Osteoblast (primary cell): Measurements from ENCODE around the gene TMEM179. TPM values are rescaled to one million over a fixed set of nuclear protein-coding genes. Genes with fewer than 3 reads are reported as not detected.
A peak's percentile ranks its signal among the peaks of the same experiment; 100 is the strongest.

Experiments
- DNase-seq: peaks from one replicate; pipeline ENCODE4 v3.0.0; 2011; ENCODE audit warnings: low spot score, mixed read lengths; ENCODE audit not compliant: insufficient read length; ENCODE audit errors: missing footprints
- H2AFZ ChIP-seq: 2 replicates; pipeline ENCODE4 v1.6.0; 2011; ENCODE audit warnings: mild to moderate bottlenecking, low read length
- H3K27ac ChIP-seq: 2 replicates; pipeline ENCODE4 v1.5.1; 2011; ENCODE audit warnings: mild to moderate bottlenecking, low read depth, low read length, moderate library complexity
- H3K27me3 ChIP-seq: 2 replicates; pipeline ENCODE4 v1.6.0; 2012; ENCODE audit warnings: mild to moderate bottlenecking, control low read depth, inconsistent platforms, low read length, moderate library complexity; ENCODE audit not compliant: insufficient read depth
- H3K36me3 ChIP-seq: 2 replicates; pipeline ENCODE4 v1.5.1; 2011; ENCODE audit warnings: mild to moderate bottlenecking, low read length, control low read depth, moderate library complexity; ENCODE audit not compliant: insufficient read depth
- H3K4me1 ChIP-seq: 2 replicates; pipeline ENCODE4 v1.5.1; 2011; ENCODE audit warnings: mild to moderate bottlenecking, low read length, control low read depth, moderate library complexity; ENCODE audit not compliant: insufficient read depth
- H3K4me2 ChIP-seq: 2 replicates; pipeline ENCODE4 v1.6.0; 2011; ENCODE audit warnings: mild to moderate bottlenecking, low read length; ENCODE audit not compliant: insufficient read depth
- H3K4me3 ChIP-seq: fragments of 200-600 bp; sonication (generic); 3 replicates; pipeline ENCODE4 v1.5.1; 2012; ENCODE audit warnings: mild to moderate bottlenecking, low read length, inconsistent platforms; ENCODE audit not compliant: insufficient read depth
- H3K79me2 ChIP-seq: 2 replicates; pipeline ENCODE4 v1.6.0; 2012; ENCODE audit warnings: mild to moderate bottlenecking, low read length, control low read depth, inconsistent platforms; ENCODE audit not compliant: insufficient read depth
- H3K9me3 ChIP-seq: 2 replicates; pipeline ENCODE4 v1.5.1; 2011; ENCODE audit warnings: low read depth, low read length, control low read depth
- H4K20me1 ChIP-seq: 2 replicates; pipeline ENCODE4 v1.6.0; 2012; ENCODE audit warnings: mild to moderate bottlenecking, low read length, control low read depth; ENCODE audit not compliant: insufficient read depth
- CTCF ChIP-seq: IDR thresholded peaks from 2 replicates; pipeline ENCODE4 v1.5.1; 2011; ENCODE audit warnings: mild to moderate bottlenecking, low read depth, low read length, moderate library complexity; ENCODE audit errors: extremely low read depth
- total RNA-seq: library from RNA; depleted of rRNA; stranded (reverse); fragments of >200 nt; gene quantifications from 2 replicates; pipeline ENCODE4 v1.2.3, GENCODE V29; 2012

The TMEM179 gene
- total RNA-seq, 1 donor = not detected

- H3K9me3 ChIP-seq = no peaks in the 10 kb centered on the region
- DNase-seq = peak; percentile 100
- no peak overlapping the region for H3K4me2 ChIP-seq
- H3K27ac ChIP-seq = no peak overlapping the region
- no peaks in the 10 kb centered on the region for H3K36me3 ChIP-seq
- H3K4me3 ChIP-seq = no peak overlapping the region
- H2AFZ ChIP-seq = no peak overlapping the region
- no peaks in the 10 kb centered on the region for H3K4me1 ChIP-seq
- no peaks in the 10 kb centered on the region for H3K27me3 ChIP-seq
- H3K79me2 ChIP-seq = no peaks in the 10 kb centered on the region
- no peaks in the 10 kb centered on the region for H4K20me1 ChIP-seq
- TF ChIP-seq CTCF = peak; percentile 66
Observed at GRCh38 chr14:104563742-104564615, 40.6 kb downstream of the TMEM179 start.

GRCh38 chr14:104563191-104563741 is 41.3 kb downstream of the TMEM179 start:
- no peak overlapping the region for H3K27ac ChIP-seq
- no peaks in the 10 kb centered on the region for H3K79me2 ChIP-seq
- H3K9me3 ChIP-seq = no peaks in the 10 kb centered on the region
- H3K4me2 ChIP-seq = no peak overlapping the region
- no peak for DNase-seq
- no peaks in the 10 kb centered on the region for H3K27me3 ChIP-seq
- H3K36me3 ChIP-seq = no peaks in the 10 kb centered on the region
- no peak overlapping the region for H3K4me3 ChIP-seq
- H2AFZ ChIP-seq = no peak overlapping the region
- H3K4me1 ChIP-seq = no peaks in the 10 kb centered on the region
- no peaks in the 10 kb centered on the region for H4K20me1 ChIP-seq
- no peak for TF ChIP-seq CTCF

GRCh38 chr14:104562606-104563005 is 42.0 kb downstream of the TMEM179 start:
- H3K36me3 ChIP-seq = no peaks in the 10 kb centered on the region
- no peak for DNase-seq
- no peaks in the 10 kb centered on the region for H4K20me1 ChIP-seq
- H3K27me3 ChIP-seq = no peaks in the 10 kb centered on the region
- no peak for TF ChIP-seq CTCF
- H2AFZ ChIP-seq = no peak overlapping the region
- H3K9me3 ChIP-seq = no peaks in the 10 kb centered on the region
- no peak overlapping the region for H3K4me2 ChIP-seq
- H3K79me2 ChIP-seq = no peaks in the 10 kb centered on the region
- H3K27ac ChIP-seq = no peak overlapping the region
- H3K4me3 ChIP-seq = no peak overlapping the region
- H3K4me1 ChIP-seq = no peaks in the 10 kb centered on the region
